Nucleus accumbens (tissue), 56 donors: Measurements from ENCODE around the gene AHRR.
"Not testable (repeated sequence)": the region's sequence is repeated elsewhere in the genome, so short reads cannot be mapped to it uniquely, and the experiment has no call there.

Source experiments
- DNase-seq, 56 donors: peaks; one replicate each; lab custom pipeline; 2025; lab: John Stamatoyannopoulos, UW

AHRR gene

DNA sequence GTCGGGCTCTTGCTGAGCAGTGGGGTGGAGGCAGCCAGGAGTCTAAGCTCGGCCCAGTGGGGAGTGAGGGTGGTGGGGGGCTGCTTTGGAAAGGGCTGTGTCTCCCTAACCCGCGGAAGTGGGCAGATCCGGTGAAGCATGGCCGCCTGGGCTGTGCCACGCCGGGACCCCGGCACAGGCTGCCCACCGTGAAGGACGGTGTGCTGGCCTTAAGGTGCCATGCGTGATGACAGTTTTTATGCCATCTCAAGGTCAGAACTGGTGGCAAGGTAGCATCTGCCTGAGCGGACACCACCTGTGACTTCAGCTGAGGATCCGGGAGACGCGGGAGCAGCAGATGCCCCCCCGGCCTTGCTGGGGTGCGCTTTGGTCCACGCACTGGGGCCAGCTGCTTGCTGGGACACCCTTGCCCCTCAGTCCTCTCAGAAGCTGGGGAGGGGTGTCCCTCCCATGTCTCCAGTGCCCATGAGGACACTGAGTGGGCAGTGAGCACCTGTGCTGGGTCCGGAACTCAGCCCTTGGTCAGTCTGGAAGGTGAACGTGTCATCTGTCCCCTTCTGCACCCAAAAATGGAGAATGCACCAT is 53.9 kb downstream of the AHRR start:
- DNase-seq: no peak

DNA sequence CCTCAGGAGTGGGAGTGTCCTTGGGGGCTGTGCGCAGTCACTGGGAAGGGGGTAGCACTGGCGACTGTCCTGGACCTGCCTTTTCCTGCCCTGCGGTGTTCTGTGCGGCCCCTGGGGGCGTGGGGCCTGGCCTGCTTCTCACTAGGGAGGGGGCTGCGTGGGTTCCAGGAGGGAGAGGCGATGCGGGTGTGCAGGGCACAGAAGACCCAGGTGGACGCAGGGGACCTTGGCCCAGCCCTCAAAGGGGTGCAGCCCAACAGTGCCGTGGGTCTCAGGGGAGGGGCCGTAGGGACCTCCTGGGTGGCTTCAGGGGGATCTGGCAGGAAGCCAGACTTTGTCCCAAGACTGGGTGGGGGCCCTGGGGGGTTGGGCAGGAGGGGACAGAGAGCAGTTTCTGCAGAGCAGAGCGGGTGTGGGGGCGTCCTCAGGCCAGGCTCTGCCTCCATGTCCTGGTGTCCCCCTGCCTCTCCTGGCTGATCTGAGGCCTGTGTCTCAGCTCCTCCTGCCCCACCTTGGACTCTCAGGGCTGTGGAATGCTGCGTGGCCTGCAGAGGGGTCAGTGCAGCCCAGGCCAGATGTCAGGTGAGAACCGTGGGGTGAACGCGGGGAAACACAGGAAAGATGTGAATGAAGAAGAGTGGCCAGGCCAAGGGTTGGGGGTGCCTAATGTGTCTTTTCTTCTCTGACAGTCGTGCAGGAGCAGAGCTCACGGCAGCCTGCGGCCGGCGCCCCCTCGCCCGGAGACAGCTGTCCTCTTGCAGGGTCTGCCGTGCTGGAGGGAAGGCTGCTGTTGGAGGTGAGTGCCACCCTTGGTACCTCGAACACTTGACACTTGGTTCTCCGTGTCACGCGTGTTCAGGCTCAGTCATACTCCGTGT is 54.6 kb downstream of the AHRR start:
- DNase-seq: no peak

DNA sequence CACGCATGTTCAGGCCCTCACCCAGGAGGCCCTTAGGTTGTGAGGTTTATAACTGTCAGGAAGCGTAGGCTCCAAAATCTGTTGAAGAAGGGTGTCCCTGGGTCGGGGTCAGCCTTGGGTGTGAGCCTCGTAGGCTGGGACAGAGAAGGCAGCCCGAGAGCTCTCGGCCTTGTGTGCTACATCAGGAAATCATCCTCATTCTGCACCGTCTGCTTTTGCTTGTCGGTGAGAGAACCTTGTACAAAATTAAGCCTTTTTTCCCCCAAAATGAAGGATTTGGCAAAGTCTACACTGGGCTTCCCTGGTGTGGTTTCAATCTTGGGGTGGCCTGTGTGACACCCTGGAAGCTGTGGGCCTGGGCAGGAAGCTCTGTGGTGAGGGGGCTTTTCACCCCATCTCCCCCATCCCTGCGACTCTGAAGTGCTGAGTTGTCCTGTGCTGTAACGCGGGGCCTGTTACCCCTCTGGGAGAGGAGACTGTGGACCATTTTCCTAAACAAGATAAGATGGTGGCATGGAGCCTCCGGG is 55.3 kb downstream of the AHRR start:
- DNase-seq: no peak

GRCh38 chr5:377326-377981 is 55.9 kb downstream of the AHRR start:
- no peak for DNase-seq

DNA sequence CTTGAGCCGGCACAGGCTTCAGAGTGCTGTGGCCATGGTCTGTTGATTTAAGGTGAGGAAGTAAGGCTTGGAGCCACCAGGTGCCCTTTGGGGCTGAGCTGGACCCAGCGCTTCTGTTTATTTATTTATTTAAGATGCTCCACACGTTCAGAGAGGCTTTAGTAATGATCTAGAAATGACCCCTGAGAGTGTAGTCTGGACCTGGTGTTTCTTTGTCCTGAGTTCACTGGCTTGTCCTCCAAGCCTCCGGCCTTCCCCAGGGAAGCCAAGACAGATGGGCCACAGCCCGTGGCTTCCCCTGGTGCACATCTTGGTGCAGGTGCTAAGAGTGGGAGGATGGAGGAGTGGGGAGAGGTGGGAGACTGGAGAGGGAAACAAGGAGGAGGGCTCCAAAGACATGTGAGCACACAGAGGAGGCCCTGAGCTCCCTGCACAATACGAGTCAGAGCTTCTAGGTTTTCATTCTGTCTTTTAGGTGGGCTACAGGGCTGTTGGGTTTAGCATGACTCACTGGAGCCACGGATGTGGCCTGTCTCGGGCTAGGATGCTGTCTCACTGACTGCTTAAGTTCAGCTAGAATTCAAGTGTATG is 56.9 kb downstream of the AHRR start:
- DNase-seq: no peak

GRCh38 chr5:378976-379742 is 57.6 kb downstream of the AHRR start:
- no peak for DNase-seq

DNA sequence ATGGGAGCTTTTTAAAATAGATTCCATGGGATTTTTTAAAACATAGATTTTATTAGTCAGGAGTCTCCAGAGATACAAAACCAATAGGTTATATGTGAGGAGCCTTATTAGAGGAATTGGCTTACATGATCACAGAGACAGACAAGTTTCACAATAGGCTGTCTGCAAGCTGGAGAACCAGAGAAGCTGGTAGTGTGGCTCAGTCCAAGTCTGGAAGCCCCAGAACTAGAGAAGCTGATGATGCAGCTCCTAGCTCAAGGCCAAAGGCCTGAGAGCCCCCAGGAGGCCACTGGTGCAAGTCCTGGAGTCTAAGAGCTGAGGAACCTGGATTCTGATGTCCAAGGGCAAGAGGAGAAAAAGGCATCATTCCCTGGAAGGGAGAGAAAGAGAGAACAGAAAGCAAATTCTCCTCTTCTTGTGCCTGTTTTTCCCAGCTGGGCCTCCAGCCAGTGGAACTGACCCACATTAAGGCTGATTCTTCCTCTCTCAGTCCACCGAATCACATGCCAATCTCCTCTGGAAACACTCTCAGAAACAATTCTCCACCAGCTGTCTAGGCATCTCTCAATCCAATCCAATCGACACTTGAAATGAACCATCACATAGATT is 59.3 kb downstream of the AHRR start:
- DNase-seq: no peak

DNA sequence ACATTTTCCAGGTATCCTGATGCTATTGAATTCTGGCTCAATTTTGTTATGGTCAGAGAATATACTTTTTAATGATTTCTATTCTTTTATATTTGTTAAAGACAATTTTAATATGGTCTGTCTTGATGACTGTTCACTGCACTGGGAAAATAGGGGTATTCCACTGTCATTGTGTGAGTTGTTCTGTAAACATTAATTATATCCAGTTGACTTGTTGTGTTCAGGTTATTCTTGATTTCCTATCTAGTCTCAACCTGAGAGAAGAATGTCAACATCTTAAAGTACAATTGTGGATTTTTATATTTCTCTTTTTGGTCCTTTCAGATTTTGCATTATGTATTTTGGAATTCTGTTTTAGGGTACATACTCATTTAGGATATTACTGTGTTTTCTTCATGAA is 61.6 kb downstream of the AHRR start:
- no peak for DNase-seq

GRCh38 chr5:383621-384020 is 62.1 kb downstream of the AHRR start:
- DNase-seq: no peak

- not testable (repeated sequence) for DNase-seq
Measured at GRCh38 chr5:384576-384975, 63.1 kb downstream of the AHRR start.

GRCh38 chr5:385321-385720 is 63.8 kb downstream of the AHRR start:
- no peak for DNase-seq

DNA sequence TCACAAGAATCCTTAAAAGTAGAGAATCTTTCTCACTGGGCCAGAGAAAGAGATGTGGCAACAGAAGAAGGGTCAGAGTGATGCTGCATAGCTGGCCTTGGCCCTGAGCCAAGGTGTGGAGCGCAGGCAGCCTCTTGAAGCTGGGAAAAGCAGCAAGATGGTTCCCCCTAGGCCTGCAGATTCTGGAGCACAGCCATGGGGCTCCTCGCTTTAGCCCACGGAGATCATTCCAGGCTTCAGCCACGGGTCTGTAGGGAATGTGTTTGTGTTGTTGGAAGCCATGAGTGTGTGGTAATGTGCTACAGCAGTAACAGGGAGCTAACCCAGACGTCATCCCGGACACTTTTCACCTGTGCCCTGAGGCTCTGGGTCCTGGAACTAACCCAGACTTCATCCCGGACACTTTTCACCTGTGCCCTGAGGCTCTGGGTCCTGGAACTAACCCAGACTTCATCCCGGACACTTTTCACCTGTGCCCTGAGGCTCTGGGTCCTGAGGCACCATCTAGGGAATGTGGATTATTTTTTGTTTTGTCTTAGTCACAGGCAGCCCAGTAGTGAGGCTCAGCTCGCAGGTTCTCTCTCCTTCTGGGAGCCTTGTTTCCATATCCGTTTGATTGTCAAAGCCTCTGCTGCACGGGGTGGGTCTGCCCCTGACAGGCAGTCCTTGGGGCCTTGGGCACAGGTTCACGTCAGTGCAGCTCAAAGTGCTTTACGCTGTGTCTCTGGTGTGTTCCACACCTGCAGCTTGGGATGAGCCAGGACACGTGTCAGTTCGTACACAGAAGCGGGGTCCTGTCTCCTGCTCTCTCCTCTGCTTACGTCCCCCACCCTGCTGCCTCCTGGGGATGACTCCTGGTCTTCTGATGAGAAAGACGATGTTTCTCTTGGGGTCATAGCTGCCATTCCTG is 65.2 kb downstream of the AHRR start:
- no peak for DNase-seq

DNA sequence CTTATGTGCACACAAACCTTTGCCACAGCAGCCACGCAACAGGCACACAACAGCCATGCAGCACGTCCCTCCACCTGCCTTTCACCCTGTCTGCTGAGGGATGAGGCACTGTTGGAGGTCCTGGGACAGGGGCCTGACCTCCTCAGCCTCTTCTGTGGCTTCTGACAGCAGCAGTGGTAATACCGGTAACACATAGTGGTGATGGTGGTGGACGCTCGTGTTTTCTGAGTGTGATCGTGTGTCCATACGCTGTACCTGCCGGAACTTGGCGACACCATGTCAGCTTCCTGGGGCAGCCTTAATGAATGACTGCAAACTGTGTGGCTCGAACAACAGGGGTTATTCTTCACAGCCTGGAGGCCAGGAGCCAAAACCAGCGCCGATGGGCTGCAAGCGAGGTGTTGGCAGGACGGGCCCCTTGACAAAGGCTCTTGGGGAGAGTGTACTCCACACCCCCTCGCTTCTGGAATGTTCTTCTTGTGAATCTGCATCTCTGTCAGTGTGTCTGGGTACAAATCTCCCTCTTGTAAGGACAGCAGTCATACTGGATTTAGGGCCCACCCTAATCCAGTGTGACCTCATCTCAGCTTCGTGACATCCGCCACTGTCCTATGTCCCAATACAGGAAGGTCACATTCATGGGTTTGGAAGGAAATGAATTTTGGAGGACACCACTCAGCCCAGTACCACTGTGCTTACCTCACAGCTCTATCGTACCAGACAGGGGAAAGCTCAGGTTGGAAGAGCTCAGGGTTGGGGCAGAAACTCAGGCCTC is 66.2 kb downstream of the AHRR start:
- no peak for DNase-seq

DNA sequence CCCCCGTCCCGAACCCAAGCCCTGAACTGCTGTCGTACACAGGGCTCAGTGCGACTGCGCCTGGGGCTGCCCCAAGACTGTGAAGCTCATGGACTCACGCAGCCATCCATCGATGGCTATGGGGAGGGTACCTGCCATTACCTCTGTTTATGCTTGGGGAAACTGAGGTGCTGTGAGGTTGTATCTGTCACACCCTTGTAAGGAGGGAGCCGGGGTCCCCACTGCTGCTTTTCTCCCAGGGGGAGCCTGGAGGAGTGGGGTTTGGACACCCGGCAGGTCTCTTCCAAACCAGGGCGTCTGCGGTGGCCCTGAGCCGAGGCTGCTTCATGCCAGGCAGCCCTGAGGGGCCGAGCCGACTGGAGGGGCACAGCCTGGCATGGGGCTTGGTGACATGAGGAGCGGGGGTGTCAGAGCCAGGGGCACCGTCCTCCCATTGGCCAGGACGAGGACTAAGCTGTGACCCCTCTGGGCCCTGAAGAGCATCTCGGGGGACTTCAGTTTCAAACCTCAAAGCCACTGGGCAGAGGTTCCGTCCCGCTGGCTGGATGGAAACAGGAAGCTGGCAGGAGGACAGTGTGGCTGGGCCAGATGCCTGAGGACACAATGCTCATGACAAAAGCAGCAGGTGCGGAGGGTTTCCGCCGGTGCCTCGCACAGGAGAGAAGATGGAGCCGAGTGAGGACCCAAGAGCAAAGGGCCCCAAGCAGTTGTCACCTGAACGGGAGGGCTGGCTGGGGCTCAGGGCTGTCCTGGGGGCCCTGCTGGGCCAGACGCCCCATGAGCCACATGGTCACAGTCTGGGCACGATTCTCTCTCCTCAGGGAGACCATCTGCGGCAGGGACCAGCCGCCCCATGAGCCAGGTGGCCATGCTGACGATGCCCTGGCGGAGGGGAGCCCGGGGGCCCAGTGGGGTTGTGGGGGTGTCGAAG is 67.0 kb downstream of the AHRR start:
- DNase-seq: no peak

DNA sequence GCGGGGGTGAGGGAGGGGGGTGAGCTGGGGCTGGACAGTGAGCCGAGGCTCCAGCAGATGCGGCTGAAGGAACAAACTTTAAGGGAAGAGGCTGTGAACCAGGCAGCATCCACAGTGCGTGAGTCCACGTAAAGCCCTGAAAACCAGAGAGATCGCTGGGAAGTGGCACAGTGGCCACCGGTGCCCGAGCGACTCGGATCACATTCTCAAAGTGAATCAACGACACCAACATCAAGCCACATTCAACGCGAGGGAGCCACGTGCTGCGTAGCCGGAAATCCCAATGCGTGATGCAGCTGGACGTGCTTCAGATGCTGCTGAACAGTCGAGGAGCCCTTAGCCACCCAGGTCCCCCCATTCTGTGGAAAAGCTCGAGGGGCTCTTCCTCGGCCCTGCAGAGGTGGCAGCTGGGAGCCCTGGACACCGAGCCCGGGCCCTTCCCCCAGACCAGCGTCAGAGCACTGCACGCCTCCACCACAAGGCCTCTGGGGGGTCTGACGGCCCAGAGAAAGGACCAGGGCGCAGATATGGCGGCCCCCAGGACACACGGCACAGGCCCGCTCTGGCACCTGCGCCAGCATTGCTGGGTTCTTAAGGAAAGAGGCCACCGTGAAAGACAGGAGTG is 67.8 kb downstream of the AHRR start:
- DNase-seq: no peak

- no peak for DNase-seq
Measured at GRCh38 chr5:389891-390622, 68.5 kb downstream of the AHRR start.
